Fibroblast of lung (primary cell): Measurements from ENCODE around the gene FLNB.

Experiments used
- EZH2 ChIP-seq: IDR thresholded peaks from 2 replicates; pipeline ENCODE4 v1.5.1; 2012; ENCODE audit warnings: low read length, control low read depth, mild to moderate bottlenecking; ENCODE audit errors: missing control alignments
- TF ChIP-seq, protein P1 (sequence below), 2 donors: IDR thresholded peaks in 1 of 2; conservative IDR thresholded peaks in 1 of 2; 1 replicate in 1 of 2; 2 replicates in 1 of 2; pipeline ENCODE4 v1.5.1; 2011 to 2012; ENCODE audit warnings: low read length in 2 of 2, control low read depth in 1 of 2, inconsistent platforms in 1 of 2, low read depth in 1 of 2, mild to moderate bottlenecking in 1 of 2

DNA sequence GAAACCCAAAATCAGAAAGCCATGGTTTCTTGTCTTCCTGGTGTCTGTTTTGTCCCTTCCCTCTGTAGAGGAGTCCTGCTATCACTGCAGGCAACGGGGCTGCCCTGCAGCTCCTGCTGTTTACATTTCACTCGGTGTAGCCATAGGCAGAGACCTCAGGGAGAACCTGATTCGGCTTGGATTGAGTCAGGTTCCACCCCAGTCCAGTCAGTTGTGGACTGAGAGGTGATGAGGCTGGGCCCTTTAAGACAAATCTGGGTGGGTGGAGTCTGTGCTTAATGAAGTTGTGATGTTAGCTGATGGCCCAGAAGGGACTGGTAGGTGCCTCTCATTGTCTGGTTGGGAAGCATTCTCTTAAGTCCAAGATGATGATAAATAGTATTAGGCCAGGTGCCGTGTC lies 35.7 kb downstream of the FLNB start:
- TF ChIP-seq, protein P1, sequence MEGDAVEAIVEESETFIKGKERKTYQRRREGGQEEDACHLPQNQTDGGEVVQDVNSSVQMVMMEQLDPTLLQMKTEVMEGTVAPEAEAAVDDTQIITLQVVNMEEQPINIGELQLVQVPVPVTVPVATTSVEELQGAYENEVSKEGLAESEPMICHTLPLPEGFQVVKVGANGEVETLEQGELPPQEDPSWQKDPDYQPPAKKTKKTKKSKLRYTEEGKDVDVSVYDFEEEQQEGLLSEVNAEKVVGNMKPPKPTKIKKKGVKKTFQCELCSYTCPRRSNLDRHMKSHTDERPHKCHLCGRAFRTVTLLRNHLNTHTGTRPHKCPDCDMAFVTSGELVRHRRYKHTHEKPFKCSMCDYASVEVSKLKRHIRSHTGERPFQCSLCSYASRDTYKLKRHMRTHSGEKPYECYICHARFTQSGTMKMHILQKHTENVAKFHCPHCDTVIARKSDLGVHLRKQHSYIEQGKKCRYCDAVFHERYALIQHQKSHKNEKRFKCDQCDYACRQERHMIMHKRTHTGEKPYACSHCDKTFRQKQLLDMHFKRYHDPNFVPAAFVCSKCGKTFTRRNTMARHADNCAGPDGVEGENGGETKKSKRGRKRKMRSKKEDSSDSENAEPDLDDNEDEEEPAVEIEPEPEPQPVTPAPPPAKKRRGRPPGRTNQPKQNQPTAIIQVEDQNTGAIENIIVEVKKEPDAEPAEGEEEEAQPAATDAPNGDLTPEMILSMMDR (conservative IDR thresholded peaks at IDR 0.05 in 1 of 2, IDR thresholded peaks at IDR 0.05 in 1 of 2; ENCODE audit: low read depth in 1 of 2, low read length in 2 of 2) = no peak
- no peak for TF ChIP-seq EZH2
